Ramos (cell line): ENCODE results near the gene COPS4.
"Not testable (repeated sequence)": the region's sequence is repeated elsewhere in the genome, so short reads cannot be mapped to it uniquely, and the experiment has no call there.

Source experiments
- in situ Hi-C: fragments of 300-500 bp; cut with MboI; formaldehyde crosslinking; loops from one replicate; pipeline ENCODE4 v1.14.3; 2022; ENCODE audit warnings: low sequenced_read_pairs; ENCODE audit not compliant: unreplicated experiment

COPS4 gene

DNA sequence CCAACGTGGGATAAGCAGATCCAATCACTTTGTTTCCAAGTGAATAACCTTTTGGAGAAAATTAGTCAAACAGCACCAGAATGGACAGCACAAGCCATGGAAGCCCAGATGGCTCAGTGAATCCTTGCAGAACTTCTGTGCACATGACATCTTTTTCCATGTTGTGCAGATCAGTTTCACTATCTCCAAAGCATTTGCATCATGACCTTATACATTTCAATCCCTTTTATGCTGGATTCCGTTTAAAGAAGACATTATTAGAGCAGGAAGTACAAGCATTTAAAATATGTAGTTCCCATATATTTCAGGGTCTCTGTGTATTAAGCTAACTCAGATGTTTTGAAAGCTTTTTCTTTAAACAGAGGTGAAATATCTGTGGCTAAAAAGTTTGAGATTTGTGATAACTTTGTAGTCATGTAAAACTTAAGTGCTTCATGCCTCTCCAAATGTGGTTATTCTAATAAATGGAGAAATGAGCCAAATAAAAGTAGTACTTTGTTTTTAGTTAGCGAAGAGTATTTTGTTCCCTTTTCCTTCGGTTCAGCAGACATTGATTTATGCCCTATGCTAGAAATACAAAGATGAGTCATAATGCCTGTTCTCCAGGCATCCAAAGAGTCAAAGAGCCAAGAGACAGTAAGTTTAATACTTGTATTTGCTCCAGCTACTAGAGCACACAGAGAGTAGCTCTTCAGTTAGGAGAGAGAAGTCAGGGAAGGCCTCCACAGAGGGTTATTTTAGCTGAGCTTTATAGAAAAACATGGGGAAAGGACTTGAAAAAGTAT lies 40.5 kb downstream of the COPS4 start:
- in situ Hi-C loops: no loop called here

DNA sequence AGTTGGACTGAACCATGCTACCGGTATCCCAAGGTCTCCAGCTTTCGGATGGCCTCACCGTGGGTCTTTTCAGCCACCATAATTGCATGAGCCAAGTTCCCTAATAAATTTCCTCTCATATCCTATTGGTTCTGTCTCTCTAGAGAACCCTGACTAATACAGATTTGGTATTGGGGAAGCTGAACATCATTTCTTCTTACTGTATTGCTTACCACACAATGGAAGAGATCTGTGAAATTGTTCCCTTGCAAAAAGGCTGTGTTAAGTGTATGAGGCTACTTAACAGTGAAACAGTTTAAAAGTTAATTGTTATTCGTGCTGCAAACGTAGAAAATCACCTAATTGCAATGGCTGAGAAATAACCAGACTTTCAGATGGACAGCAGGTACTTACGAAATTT lies 45.6 kb downstream of the COPS4 start:
- in situ Hi-C loops: no loop called here

DNA sequence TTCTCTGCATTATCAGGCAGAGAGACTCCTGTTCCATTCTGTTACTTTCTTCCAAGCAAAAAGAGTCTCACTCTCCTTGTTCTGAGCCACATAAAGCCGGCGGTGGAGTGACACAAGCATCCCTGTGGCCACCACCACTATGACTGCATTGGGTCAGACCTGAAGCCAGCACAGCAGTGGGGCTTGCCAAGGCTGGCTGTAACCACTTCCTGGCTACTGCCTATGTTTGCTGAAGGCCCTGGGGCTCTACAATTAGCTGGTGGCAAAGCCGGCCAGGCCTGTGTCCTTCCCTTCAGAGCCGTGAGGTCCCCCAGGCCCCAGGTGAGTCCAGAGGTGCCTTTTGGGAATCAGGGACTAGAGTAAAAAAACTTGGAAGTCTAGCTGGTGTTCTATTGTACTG lies 47.8 kb downstream of the COPS4 start:
- in situ Hi-C loops: no loop called here

DNA sequence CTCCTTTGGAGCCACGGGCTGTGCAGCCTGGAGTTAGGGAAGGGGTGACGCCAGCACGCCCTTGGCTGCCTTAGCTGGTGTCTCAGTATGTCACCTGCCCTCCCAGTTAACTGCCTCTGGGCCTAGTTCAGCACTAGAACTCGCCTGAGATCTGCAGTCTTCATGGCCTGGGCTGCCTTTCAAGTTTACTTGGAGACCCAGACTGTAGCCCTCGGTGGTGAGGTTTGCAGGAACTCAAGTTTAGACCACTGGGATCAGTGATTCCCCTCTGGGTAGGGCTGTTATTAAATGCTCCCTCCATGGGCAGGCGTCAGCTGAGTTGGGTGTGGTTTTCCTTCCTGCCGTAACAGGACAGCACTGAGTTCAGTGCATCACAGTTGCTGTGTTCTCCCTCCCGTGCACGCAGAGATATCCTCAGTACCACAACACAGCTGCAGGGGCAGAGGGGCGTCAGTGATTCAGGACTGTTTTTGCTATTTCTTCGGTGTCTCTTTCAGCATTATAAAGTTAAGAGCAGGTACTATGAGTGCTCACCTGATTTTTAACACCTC lies 49.0 kb downstream of the COPS4 start:
- in situ Hi-C loops: no loop called here

DNA sequence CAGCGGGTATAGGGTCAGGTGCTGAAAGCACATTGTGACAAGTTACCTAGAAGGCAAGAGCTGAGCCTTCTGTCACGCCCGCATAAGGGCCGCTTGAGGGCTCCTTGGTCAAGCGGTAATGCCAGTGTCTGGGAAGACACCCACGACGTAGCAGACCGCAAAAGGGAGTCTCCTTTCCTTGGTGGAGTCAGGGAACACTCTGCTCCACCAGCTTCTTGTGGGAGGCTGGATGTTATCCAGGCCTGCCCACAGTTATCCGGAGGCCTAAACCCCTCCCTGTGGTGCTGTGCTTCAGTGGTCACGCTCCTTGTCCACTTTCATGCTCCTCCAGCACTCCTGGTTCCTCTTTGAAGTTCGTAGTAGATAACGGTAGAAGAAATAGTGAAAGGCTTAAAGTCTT lies 50.0 kb downstream of the COPS4 start:
- in situ Hi-C loops: not testable (repeated sequence)

DNA sequence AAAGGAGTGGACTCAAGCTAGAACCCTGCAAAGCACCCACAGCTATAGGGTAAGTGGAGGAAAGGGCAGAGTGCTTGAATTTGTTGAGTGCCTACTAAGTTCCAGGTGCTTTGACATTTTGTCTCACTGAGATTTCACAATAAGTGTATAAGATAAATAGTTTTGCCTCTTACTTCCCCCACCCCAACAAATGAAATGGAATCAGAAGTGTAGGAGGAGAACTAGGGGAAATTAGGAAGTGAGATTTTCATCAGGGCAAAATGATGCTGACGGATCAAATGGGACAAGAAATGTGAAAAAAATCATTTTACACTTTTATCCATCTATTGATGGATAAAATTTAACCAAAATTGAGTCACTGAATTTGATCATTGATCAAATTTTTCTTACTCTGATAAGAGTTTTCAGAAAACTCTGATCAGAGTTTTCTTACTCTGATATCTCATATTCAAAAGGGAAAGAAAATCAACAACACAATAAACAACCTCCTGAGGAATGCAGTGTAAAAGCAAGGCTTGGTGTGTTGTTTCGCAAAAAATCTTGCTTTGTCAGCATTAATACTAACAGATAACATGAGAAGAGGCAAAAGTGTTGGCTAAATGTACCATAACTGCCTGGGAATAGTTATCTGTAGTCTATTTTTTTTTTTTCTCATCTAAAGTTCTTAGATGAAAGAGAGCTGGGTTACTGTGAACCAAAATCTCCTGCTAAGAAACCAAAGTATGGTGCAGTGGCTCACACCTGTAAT lies 54.6 kb downstream of the COPS4 start:
- in situ Hi-C loops: no loop called here

DNA sequence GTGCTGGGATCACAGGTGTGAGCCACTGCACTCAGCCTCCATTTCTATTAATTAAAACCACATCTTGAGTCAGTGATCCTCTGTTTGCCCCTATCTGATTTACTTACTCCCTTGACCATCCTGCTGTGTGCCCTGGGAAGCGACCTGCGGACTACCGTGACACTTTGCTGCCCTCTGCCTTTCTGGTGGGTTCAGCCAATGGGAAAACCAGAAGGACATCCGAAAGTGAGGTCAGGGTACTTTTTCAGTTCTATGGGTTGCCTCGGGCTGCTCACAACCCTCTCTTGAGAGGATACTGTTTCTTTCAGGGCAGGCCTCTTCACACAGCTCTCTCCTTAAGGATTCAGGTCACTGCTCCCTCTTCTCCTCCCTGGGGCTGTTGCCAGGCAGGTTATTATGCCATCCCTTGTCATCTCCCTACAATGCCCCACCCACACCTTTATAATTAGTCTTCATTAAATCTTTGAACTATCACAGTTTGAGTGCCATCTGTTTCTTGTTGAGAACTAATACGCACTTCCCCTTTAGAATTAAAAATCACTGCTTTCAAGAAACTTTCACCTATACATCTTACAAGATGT lies 58.2 kb downstream of the COPS4 start:
- in situ Hi-C loops: no loop called here

DNA sequence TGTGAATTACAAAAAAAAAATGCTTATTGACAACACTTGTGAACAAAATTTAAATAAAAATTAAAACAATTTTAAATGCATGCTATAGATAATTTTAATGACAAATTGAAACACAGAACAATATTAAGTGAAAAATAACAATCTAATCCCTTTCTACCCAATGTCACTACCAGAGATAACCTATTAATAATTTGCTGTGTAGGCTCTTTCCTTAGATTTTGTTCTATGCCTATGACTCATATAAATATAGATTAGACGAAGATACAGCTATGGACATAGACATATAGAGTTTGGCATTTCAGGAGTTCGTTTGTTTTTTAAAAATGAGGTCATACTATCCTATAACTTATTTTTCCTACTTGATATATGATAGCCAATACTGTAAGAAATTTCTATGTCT lies 61.4 kb downstream of the COPS4 start:
- in situ Hi-C loops: no loop called here

DNA sequence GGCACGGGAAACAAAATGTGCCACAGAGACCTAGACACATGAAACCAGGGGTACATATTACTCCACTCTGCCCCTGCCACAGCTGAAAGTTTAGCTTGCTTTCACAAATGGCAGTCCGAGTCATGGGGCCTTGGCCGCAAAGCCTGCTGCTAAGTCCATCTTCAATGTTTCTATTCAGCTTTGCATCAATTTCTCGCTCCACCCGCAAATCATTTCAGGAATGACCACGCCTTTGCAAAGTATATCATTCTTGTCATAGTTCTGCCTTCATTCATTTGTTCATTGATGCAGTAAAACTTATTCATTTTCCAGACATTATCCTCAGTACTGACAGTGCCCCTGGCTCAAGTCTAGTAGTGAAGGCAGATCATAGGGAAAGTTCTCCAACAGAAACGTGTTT lies 70.0 kb downstream of the COPS4 start:
- in situ Hi-C loops: no loop called here

DNA sequence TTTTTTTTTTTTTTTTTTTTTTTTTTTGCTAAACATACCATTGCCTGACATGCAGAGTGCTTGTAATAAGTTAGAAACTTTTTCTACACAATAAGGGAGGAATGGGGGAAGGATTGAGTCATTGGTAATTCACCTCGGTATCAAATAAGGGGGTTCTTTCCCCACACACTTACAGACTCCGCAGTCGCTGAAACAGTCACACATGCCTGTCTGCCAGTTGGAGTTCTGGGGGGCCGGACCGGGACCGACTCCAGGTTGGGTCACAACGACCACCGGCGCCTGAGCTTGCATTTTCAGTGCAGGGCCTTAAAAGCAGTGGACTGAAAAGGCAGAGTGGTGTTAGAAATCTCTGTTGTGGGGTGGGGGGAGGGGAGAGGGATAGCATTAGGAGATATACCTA lies 72.6 kb downstream of the COPS4 start:
- in situ Hi-C loops: no loop called here

DNA sequence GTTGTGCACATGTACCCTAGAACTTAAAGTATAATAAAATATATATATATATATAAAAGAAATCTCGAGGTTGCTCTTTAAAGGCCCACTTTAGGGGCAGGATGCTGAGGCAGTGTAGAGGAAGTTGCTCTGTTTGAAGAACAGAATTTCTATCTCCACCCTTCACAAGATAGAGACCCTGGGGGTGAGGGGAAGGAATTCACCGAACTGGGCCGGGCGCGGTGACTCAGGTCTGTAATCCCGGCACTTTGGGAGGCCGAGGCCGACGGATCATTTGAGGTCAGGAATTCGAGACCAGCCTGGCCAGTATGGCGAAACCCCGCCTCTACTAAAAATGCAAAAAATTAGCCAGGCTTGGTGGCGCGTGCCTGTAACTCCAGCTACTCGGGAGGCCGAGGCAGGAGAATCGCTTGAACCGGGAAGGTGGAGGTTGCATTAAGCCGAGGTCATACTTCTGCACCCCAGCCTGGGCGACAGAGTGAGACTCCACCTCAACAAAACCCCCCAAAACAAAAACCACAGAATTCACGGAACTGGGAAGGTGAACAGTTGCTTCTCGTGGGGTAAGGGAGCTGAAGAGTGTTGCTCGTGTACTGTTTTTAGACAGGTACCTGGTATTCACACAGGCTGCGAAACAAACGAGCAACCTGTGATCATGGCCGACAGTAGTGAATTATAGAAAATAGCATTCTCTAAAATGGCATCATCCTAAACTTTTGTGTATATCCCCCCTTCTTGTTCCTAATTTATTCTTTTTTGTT lies 73.3 kb downstream of the COPS4 start:
- in situ Hi-C loops: no loop called here

DNA sequence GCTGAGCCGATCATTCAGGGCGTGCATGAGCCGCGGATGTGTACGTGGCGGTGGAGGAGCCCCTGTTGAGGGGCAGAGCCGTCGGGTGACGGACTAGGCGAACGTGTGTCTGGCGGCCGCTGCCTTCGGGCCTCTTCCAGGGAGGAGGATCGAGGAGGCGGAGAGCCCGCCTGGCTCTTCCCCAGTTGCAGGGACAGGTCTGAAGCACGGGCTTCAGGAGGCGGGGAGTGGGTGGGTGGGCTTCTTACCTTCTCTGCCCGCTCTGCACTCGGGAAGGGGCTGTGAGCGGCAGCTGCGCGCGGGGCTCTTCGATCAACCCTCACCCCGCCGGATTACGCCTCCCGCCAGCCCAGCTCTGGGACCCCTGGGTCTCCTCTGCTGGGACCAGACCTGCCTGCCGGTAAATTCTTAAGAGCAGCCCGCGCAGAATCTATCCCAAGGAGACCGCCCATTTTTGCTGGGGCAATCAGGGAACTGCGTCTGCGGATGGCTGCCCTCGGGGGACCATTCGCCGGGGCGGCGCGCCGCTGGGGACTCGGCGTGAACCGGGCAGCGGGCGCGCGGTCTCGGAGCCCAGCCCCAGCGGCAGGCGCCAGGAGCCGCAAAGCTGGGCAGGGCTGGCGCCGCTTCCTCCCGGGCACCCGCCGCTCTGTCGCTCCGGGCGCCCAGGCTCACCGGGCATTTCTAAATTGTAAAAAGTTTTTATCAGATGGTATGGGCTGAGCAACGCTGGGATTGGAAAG lies 74.7 kb downstream of the COPS4 start:
- in situ Hi-C loops: no loop called here

DNA sequence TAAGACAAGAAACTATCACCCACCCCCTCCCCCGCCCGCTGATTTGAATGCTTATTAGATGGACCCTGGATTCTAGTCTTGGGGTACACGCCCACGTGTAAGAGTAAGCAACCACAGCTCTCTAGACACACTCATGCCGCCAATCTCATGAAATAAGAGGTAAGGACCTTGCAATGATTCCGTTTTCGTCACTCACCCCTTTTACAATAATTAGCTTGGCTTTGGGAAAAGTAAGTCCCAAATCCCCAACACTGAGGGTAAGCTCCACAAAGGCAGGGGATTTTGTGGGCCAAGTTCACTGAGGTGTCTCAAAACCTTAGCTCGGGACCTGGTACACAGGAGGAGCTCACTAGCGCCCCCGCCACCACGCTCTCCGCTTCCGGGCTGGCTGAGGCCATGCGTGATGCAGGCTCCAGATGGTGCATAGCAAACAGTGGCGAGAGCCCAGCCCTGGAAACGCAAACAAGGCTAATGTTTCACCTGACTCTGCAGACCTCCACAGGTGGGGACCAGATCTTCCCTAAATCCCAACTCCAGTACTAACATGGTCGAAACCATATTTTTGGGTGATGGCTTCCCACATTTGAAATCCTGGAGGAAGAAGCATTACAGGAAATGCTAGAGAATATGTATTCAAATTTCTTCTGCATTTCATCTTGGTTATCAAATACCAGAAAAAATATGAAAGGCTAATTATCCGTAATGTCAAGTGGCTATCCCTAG lies 75.4 kb downstream of the COPS4 start:
- in situ Hi-C loops: no loop called here

DNA sequence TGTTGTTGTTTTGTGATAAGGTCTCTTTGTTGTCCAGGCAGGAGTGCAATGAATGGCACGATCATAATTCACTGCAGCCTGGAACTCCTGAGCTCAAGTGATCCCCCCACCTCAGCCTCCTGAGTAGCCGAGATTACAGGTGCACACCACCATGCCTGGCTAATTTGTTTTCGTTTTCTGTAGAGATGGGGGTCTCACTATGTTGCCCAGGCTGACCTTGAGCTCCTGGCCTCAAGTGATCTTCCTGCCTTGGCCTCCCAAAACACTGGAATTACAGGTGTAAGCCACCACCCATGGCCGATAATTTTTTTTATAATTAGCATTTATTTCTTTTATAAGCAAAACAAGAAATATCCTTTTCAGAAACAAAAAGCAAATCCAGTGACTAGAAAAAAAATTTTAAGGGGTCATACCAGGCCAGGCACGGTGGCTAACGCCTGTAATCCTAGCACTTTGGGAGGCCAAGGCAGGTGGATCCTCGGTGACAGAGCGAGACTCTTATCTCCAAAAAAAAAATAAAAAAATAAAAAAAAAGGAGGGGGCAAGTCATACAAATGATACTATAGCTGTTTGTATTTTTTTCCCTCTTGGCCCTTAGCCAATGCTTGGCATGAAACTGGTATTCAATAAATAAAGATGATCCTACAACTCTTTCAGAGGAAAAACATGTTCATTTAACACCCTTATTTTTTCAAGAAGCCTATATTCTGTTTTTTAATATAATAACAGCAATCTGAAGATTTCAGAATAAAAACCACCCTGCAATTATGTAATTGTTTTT lies 76.2 kb downstream of the COPS4 start:
- in situ Hi-C loops: no loop called here

DNA sequence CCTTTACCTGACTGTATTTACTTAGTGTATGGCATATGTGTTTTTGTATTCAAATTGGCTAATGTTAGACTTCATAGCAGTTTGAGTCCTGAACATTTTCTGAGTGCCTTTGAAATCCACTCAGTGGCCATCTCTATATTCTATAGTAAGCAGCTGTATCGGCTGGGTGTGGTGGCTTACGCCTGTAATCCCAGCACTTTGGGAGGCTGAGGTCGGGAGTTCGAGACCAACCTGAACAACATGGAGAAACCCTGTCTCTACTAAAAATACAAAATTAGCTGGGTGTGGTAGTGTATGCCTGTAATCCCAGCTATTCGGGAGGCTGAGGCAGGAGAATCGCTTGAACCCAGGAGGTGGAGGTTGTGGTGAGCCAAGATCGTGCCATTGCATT lies 76.8 kb downstream of the COPS4 start:
- in situ Hi-C loops: not testable (repeated sequence)

DNA sequence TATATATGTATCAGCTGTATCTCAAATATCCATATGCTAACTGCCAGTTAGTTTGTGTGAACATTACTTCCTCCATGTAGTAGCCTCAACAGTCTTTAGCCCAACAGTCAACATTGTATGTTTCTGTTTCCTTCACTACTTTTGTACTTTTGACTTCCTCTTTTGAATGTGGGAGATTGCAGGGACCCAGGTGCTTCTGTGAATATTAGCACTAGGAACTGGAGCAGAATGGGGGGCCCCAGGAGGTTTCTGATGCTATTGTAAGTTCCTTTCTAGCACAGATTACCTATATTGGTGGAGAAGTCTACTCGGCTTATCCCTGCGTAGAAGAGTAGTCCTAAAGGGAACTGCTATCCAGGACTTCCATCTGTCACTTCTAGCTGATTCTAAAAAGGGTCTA lies 77.2 kb downstream of the COPS4 start:
- in situ Hi-C loops: no loop called here

DNA sequence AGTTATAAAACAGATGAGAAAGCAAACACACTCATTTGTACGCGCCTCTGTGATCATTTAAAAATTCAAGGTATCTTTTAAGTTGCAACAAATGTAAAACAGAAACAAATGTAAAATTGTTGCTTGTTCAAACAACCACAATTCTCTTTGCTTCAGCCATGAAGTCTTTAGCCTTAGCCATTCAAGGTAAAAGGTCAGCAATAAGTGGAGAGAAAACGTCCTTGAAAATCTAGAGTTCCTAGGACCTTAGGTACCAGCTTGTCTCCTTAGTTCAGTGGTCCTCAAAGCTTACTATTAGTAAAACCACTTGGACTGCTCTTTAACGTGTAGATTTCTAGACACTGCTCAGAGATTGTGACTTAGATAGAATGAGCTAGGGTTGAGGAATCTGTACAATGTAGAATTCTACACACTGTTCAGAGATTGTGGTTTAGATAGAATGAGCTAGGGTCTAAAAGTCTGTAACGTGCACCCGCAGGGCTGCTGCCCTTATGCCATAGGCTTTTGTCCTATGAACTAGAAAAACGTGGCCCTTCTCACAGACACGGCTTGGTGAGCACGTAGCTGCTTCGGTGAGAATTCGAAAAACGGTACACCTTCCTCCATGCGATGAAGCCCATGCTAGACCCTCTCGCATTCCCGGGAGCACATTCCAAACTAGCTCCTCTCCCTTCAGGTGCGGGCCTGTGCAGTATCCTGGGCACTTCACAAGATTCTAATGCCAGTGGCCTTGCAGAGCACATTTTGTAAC lies 77.9 kb downstream of the COPS4 start:
- in situ Hi-C loops: no loop called here

DNA sequence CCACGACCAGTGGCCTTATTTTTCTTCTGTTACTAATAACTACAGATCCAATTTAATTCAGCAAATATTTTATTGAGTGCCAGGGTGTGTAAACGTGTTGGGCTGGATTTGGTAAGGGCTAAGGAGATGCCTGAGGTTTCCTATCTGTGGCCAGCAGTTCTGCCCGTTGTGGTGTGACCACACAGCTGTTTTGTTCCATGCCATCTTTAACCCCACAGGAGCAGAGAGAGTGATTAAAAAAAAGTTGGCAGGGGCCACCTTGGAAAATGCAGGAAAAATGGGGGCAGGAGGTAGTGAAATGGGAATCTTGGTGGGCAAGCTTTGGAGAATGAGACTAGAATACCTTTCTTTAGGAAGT lies 78.4 kb downstream of the COPS4 start:
- in situ Hi-C loops: no loop called here
